Measurements from ENCODE around the gene ISG20L2.
A peak's percentile ranks its signal among the peaks of the same experiment; 100 is the strongest.
"Not testable (repeated sequence)": the region's sequence is repeated elsewhere in the genome, so short reads cannot be mapped to it uniquely, and the experiment has no call there.

Gene ISG20L2

DNA sequence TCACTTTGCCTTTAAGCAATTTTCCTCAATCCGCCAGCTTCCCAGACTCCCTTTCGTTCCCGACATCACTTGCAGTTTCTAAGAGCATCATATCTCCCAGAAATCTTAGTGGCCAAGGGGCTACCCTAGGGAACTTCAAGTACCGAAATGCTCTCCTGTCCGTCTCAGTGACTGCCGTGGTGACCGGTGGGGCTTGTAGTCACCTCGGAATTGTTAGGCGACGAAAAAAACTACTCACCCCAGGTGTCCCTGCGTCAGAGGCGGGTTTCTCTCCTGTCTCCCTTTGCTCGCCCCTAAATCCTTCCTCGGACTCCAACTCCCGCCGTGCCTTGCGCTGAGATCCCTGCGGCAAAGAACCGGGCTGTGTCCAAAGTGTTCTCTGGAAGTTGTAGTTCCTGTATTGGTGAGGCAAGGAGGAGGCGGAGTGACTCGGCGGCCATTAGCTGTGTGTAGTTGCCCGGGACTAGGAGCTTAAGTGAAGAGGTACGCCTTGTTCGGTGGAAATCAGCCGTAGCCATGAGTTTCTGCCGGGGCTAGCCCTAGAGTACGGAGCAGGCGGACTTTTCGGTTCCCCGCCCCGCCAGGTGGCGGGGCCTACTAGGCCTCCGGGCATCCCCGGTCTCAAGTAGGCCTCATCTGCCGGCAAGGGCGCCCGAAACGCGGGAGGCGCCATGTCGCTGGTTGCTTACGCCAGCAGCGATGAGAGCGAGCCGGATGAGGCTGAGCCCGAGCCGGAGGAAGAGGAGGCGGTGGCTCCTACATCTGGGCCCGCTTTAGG is 38.7 kb upstream of the ISG20L2 start, which contains the start of gene PRCC:
TSS of gene PRCC (plus strand) at position 435 of the 778 bp plus-strand sequence. CDS start at position 672, 237 bp downstream.
- Histone ChIP-seq H3K4me3 (ENCODE audit: low read depth, low read length) (peak within 1 kb of the TSS; percentile 81), H3K27ac (ENCODE audit: low read depth, low read length) (peak within 1 kb of the TSS; percentile 74), H3K36me3 (ENCODE audit: control insufficient read depth, insufficient read depth, low read length) (peaks cover 19% of the 10 kb centered on the region; the same call in 1 of the 2 replicates), H3K4me1 (ENCODE audit: control insufficient read depth, insufficient read depth, low read length) (peaks cover 21% of the 10 kb centered on the region; the same call in 1 of the 2 replicates), H3K9ac (ENCODE audit: low read length) (peak within 1 kb of the TSS; percentile 87), H3K27me3 (ENCODE audit: control insufficient read depth, insufficient read depth, low read length) (no peaks in the 10 kb centered on the region), H3K9me3 (ENCODE audit: control insufficient read depth, insufficient read depth, low read depth, low read length) (no peaks in the 10 kb centered on the region)

- H3K36me3 ChIP-seq (ENCODE audit: control insufficient read depth, insufficient read depth, low read length), result peaks cover 18% of the 10 kb centered on the region; the same call in 1 of the 2 replicates
- peak overlapping the region; percentile 77 for H3K9ac ChIP-seq (ENCODE audit: low read length)
- H3K9me3 ChIP-seq (ENCODE audit: control insufficient read depth, insufficient read depth, low read depth, low read length), result no peaks in the 10 kb centered on the region
- H3K27me3 ChIP-seq (ENCODE audit: control insufficient read depth, insufficient read depth, low read length), result no peaks in the 10 kb centered on the region
- H3K27ac ChIP-seq (ENCODE audit: low read depth, low read length), result peak overlapping the region; percentile 46; the same call in 1 of the 2 replicates
- H3K4me3 ChIP-seq (ENCODE audit: low read depth, low read length), result peak overlapping the region; percentile 64
- H3K4me1 ChIP-seq (ENCODE audit: control insufficient read depth, insufficient read depth, low read length), result peaks cover 21% of the 10 kb centered on the region; the same call in 1 of the 2 replicates
These were observed 37.9 kb upstream of the ISG20L2 start for GRCh38 chr1:156766298-156767100.

DNA sequence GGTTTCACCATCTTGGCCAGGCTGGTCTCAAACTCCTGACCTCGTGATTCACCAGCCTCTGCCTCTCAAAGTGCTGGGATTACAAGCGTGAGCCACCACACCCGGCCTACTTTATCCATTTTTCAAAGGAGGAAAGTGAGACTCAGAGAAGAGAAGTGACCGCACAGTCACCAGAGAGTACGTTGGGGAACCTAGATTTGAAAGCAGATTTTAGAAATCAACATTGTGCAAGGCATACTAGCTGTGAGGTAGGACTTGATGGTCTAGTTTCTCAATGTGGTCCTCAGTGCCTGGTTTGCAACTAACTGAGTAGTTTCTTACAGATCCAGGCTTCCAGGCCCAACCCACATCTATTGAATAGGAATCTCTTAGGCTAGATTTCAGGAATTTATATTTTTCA is 37.1 kb upstream of the ISG20L2 start:
- no peaks in the 10 kb centered on the region for H3K9me3 ChIP-seq (ENCODE audit: control insufficient read depth, insufficient read depth, low read depth, low read length)
- H3K27ac ChIP-seq (ENCODE audit: low read depth, low read length), result no peak overlapping the region
- peaks cover 21% of the 10 kb centered on the region; the same call in 1 of the 2 replicates for H3K4me1 ChIP-seq (ENCODE audit: control insufficient read depth, insufficient read depth, low read length)
- H3K27me3 ChIP-seq (ENCODE audit: control insufficient read depth, insufficient read depth, low read length), result no peaks in the 10 kb centered on the region
- peaks cover 9% of the 10 kb centered on the region; the same call in 1 of the 2 replicates for H3K36me3 ChIP-seq (ENCODE audit: control insufficient read depth, insufficient read depth, low read length)
- no peak overlapping the region for H3K9ac ChIP-seq (ENCODE audit: low read length)
- no peak overlapping the region for H3K4me3 ChIP-seq (ENCODE audit: low read depth, low read length)

DNA sequence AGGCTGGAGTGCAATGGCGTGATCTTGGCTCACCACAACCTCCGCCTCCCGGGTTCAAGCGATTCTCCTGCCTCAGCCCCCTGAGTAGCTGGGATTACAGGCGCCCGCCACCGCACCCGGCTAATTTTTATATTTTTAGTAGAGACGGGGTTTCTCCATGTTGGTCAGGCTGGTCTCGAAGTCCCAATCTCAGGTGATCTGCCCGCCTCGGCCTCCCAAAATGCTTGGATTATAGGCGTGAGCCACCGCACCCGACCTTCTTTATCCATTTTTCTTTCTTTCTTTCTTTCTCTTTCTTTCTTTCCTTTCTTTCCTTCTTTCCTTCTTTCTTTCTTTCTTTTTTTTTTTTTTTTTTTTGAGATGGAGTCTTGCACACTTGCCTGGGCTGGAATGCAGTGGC is 36.6 kb upstream of the ISG20L2 start:
- H3K9me3 ChIP-seq (ENCODE audit: control insufficient read depth, insufficient read depth, low read depth, low read length); H3K9ac ChIP-seq (ENCODE audit: low read length); H3K27ac ChIP-seq (ENCODE audit: low read depth, low read length); H3K4me3 ChIP-seq (ENCODE audit: low read depth, low read length); H3K27me3 ChIP-seq (ENCODE audit: control insufficient read depth, insufficient read depth, low read length); H3K36me3 ChIP-seq (ENCODE audit: control insufficient read depth, insufficient read depth, low read length): not testable (repeated sequence)
- peaks cover 25% of the 10 kb centered on the region; the same call in 1 of the 2 replicates for H3K4me1 ChIP-seq (ENCODE audit: control insufficient read depth, insufficient read depth, low read length)

DNA sequence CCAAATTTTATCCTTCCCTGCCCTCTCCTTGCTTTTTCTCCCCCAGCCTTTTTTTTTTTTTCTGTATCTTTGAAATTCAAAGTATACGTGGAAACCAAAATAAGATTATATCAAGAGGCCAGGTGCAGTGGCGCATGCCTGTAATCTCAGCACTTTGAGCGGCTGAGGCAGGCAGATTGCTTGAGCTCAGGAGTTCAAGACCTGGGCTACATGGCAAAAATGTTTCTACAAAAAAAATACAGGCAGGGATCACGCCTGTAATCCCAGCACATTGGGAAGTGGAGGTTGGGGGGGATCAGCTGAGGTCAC is 32.2 kb upstream of the ISG20L2 start:
- Histone ChIP-seq H3K27ac (ENCODE audit: low read depth, low read length) (no peak overlapping the region), H3K9me3 (ENCODE audit: control insufficient read depth, insufficient read depth, low read depth, low read length) (no peaks in the 10 kb centered on the region), H3K27me3 (ENCODE audit: control insufficient read depth, insufficient read depth, low read length) (no peaks in the 10 kb centered on the region), H3K4me1 (ENCODE audit: control insufficient read depth, insufficient read depth, low read length) (peaks cover 6% of the 10 kb centered on the region; the same call in 1 of the 2 replicates), H3K9ac (ENCODE audit: low read length) (no peak overlapping the region), H3K36me3 (ENCODE audit: control insufficient read depth, insufficient read depth, low read length) (no peaks in the 10 kb centered on the region), H3K4me3 (ENCODE audit: low read depth, low read length) (no peak overlapping the region)

DNA sequence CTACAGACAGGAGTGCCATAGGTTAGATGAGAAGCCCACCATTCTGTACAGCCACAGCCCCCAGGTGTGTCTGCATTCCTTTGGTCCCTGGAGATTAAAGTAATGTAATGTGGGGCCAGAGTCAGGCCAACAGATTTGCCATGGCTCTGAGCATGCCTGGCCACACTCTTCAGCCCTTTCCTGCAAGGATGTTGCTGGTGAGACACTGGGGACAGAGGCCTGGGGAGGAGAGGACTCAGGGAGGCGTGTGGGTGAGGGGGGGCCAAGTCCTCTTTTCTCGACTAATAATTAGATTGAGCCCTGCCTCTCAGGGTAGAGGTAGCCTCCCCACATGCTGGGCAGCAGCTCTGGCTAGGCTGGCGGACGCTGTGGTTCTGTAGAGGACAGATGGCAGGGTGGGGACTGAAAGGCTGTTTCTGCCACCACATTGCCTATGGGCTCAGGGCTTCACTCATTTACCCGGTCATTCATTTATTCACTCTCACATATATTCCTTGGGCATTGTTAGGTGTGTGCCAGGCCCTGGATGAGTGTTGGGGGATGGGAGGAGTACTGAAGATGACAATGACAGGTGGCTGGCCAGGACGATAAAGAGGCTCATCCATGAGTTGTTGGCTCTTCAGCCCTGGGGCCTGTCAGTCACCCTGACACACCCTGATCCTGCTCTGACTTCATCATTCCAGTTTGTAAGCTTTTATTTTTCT is 31.7 kb upstream of the ISG20L2 start:
- Histone ChIP-seq H3K27me3 (ENCODE audit: control insufficient read depth, insufficient read depth, low read length) (no peaks in the 10 kb centered on the region), H3K9me3 (ENCODE audit: control insufficient read depth, insufficient read depth, low read depth, low read length) (no peaks in the 10 kb centered on the region), H3K27ac (ENCODE audit: low read depth, low read length) (no peak overlapping the region), H3K4me3 (ENCODE audit: low read depth, low read length) (no peak overlapping the region), H3K4me1 (ENCODE audit: control insufficient read depth, insufficient read depth, low read length) (peaks cover 6% of the 10 kb centered on the region; the same call in 1 of the 2 replicates), H3K9ac (ENCODE audit: low read length) (no peak overlapping the region), H3K36me3 (ENCODE audit: control insufficient read depth, insufficient read depth, low read length) (no peaks in the 10 kb centered on the region)

DNA sequence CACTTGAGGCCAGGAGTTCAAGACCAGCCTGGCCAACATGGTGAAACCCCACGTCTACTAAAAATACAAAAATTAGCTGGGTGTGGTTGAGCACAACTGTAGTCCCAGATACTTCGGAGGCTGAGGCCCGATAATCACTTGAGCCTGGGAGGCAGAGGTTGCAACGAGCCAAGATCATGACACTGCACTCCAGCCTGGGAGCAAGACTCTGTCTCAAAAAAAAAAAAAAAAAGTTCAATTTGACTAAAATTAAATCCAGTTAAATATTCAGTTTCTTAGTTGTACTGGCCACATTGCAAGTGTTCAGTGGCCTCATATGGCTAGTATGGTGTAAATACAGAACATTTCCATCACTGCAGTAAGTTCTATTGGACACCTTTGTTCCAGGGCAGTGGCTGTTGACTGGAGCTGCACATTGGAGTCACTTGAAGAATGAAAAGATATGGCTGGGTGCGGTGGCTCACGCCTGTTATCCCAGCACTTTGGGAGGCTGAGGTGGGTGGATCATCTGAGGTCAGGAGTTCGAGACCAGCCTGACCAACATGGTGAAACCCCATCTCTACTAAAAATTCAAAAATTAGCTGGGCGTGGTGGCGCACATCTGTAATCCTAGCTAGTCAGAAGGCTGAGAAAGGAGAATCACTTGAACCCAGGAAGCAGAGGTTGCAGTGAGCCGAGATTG is 29.1 kb upstream of the ISG20L2 start:
- H3K4me3 ChIP-seq (ENCODE audit: low read depth, low read length); H3K9ac ChIP-seq (ENCODE audit: low read length); H3K36me3 ChIP-seq (ENCODE audit: control insufficient read depth, insufficient read depth, low read length); H3K27ac ChIP-seq (ENCODE audit: low read depth, low read length); H3K27me3 ChIP-seq (ENCODE audit: control insufficient read depth, insufficient read depth, low read length); H3K9me3 ChIP-seq (ENCODE audit: control insufficient read depth, insufficient read depth, low read depth, low read length): not testable (repeated sequence)
- H3K4me1 ChIP-seq (ENCODE audit: control insufficient read depth, insufficient read depth, low read length), result peaks cover 11% of the 10 kb centered on the region; the same call in 1 of the 2 replicates

- Histone ChIP-seq H3K9ac (ENCODE audit: low read length) (no peak overlapping the region), H3K27ac (ENCODE audit: low read depth, low read length) (no peak overlapping the region), H3K4me1 (ENCODE audit: control insufficient read depth, insufficient read depth, low read length) (peaks cover 12% of the 10 kb centered on the region; the same call in 1 of the 2 replicates), H3K27me3 (ENCODE audit: control insufficient read depth, insufficient read depth, low read length) (no peaks in the 10 kb centered on the region), H3K4me3 (ENCODE audit: low read depth, low read length) (no peak overlapping the region), H3K36me3 (ENCODE audit: control insufficient read depth, insufficient read depth, low read length) (no peaks in the 10 kb centered on the region), H3K9me3 (ENCODE audit: control insufficient read depth, insufficient read depth, low read depth, low read length) (no peaks in the 10 kb centered on the region)
These were observed 27.8 kb upstream of the ISG20L2 start for GRCh38 chr1:156756355-156756754.

DNA sequence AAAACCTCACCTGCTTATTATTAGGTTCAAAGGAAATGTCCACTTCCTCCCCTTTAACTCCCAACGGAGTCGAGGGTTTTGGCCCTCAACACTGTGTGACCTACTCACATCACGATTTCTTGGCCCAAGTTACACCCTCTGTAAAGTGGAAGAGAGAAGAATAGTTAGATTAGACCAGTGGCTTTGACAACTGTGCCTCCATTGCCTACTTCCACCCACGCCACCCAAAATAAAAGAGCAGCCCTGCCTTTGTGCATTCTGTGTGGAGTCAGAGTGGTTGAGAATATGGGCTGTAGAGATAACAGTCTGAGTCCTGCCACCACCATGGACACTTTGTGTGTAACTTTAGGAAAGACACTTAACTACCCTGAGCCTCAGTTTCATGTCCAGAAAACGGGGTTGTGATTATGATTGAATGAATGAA is 27.0 kb upstream of the ISG20L2 start:
- Histone ChIP-seq H3K4me3 (ENCODE audit: low read depth, low read length) (no peak overlapping the region), H3K36me3 (ENCODE audit: control insufficient read depth, insufficient read depth, low read length) (no peaks in the 10 kb centered on the region), H3K27ac (ENCODE audit: low read depth, low read length) (no peak overlapping the region), H3K9ac (ENCODE audit: low read length) (no peak overlapping the region), H3K9me3 (ENCODE audit: control insufficient read depth, insufficient read depth, low read depth, low read length) (no peaks in the 10 kb centered on the region), H3K4me1 (ENCODE audit: control insufficient read depth, insufficient read depth, low read length) (peaks cover 12% of the 10 kb centered on the region; the same call in 1 of the 2 replicates), H3K27me3 (ENCODE audit: control insufficient read depth, insufficient read depth, low read length) (no peaks in the 10 kb centered on the region)

DNA sequence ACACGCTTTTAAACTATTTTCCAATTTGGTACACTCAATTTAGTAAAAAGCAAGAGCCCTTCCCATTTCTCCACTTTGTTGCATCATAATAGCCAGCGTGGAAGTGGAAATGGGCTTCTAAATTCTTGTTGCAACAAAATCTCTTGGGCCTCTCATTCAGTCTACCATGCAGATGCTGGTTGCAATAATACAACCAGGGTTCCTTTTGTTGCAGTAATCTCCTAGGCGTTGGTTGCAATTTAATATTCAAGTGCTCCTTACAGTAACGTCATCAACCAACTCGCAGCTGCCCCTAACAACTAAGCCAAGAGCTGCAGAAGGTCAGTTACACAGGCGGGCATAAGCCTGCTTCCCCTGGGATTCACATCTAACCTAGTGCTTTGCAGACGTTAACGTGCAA is 25.7 kb upstream of the ISG20L2 start:
- no peak overlapping the region for H3K4me3 ChIP-seq (ENCODE audit: low read depth, low read length)
- no peaks in the 10 kb centered on the region for H3K36me3 ChIP-seq (ENCODE audit: control insufficient read depth, insufficient read depth, low read length)
- no peak overlapping the region for H3K27ac ChIP-seq (ENCODE audit: low read depth, low read length)
- H3K27me3 ChIP-seq (ENCODE audit: control insufficient read depth, insufficient read depth, low read length), result no peaks in the 10 kb centered on the region
- H3K4me1 ChIP-seq (ENCODE audit: control insufficient read depth, insufficient read depth, low read length), result peaks cover 18% of the 10 kb centered on the region
- no peak overlapping the region for H3K9ac ChIP-seq (ENCODE audit: low read length)
- H3K9me3 ChIP-seq (ENCODE audit: control insufficient read depth, insufficient read depth, low read depth, low read length), result no peaks in the 10 kb centered on the region
